Measurements from ENCODE around the gene ADGRL2. TPM values are rescaled to one million over a fixed set of nuclear protein-coding genes. Genes with fewer than 3 reads are reported as not detected.

ADGRL2 gene
- polyA plus RNA-seq, 1 of the 3 experiments (the other 2 are of a cell fraction), result 40.3 TPM

DNA sequence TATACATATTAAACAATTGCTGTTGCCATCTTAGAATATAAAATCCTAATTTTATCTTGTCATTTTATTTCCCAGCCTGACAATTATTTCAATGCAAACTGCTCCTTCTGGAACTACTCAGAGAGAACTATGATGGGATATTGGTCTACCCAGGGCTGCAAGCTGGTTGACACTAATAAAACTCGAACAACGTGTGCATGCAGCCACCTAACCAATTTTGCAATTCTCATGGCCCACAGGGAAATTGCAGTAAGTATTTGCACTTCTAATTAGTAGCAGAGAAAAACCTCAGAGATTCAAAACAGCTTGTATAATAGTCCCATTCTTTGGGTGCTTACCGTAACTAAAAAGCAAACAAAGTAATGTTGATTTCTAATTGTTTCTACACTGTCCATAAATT lies 167.2 kb downstream of the ADGRL2 start:
- H3K4me3 ChIP-seq (ENCODE audit: low read depth in 2 of 2, low read length in 1 of 2), result no peak overlapping the region
- no peaks in the 10 kb centered on the region for H3F3A ChIP-seq (replicated peaks; ENCODE audit: insufficient read depth)
- no peak for TF ChIP-seq YY1 (IDR thresholded peaks at IDR 0.05; ENCODE audit: low read depth)
- no peak for TF ChIP-seq SIN3A (IDR thresholded peaks at IDR 0.05; ENCODE audit: borderline replicate concordance, low read depth, low read length)
- TF ChIP-seq EP300 (IDR thresholded peaks at IDR 0.05; ENCODE audit: borderline replicate concordance in 1 of 2, low read depth in 1 of 2, low read length in 1 of 2), result no peak
- TF ChIP-seq FOXJ3 (CRISPR knock-in tag; IDR thresholded peaks at IDR 0.05), result no peak
- TF ChIP-seq, protein P1, sequence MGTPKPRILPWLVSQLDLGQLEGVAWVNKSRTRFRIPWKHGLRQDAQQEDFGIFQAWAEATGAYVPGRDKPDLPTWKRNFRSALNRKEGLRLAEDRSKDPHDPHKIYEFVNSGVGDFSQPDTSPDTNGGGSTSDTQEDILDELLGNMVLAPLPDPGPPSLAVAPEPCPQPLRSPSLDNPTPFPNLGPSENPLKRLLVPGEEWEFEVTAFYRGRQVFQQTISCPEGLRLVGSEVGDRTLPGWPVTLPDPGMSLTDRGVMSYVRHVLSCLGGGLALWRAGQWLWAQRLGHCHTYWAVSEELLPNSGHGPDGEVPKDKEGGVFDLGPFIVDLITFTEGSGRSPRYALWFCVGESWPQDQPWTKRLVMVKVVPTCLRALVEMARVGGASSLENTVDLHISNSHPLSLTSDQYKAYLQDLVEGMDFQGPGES (IDR thresholded peaks at IDR 0.05; ENCODE audit: low read depth, low read length), result no peak
- no peak for TF ChIP-seq NFIC (IDR thresholded peaks at IDR 0.05; ENCODE audit: borderline replicate concordance)
- TF ChIP-seq, protein P2, sequence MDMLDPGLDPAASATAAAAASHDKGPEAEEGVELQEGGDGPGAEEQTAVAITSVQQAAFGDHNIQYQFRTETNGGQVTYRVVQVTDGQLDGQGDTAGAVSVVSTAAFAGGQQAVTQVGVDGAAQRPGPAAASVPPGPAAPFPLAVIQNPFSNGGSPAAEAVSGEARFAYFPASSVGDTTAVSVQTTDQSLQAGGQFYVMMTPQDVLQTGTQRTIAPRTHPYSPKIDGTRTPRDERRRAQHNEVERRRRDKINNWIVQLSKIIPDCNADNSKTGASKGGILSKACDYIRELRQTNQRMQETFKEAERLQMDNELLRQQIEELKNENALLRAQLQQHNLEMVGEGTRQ (IDR thresholded peaks at IDR 0.05; ENCODE audit: borderline replicate concordance, low read depth, low read length), result no peak
- TF ChIP-seq, protein P3, sequence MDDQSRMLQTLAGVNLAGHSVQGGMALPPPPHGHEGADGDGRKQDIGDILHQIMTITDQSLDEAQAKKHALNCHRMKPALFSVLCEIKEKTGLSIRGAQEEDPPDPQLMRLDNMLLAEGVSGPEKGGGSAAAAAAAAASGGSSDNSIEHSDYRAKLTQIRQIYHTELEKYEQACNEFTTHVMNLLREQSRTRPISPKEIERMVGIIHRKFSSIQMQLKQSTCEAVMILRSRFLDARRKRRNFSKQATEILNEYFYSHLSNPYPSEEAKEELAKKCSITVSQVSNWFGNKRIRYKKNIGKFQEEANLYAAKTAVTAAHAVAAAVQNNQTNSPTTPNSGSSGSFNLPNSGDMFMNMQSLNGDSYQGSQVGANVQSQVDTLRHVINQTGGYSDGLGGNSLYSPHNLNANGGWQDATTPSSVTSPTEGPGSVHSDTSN (IDR thresholded peaks at IDR 0.05), result no peak
- no peaks in the 10 kb centered on the region for H4K20me1 ChIP-seq (ENCODE audit: insufficient read depth)
- no peaks in the 10 kb centered on the region for H3K9me3 ChIP-seq
- CTCF ChIA-PET, result no interaction called here
- no peaks in the 10 kb centered on the region for H3K4me1 ChIP-seq (ENCODE audit: control insufficient read depth in 1 of 2, insufficient read depth in 2 of 2, low read depth in 1 of 2, low read length in 1 of 2)
- no peak overlapping the region for H2AFZ ChIP-seq (ENCODE audit: low read depth)
- no peak overlapping the region for H3K4me2 ChIP-seq
- DNase-seq, result no peak
- peaks cover 61 to 62% of the 10 kb centered on the region in 2 experiments for H3K36me3 ChIP-seq (replicated peaks in 1 of 2; ENCODE audit: control insufficient read depth in 1 of 2, insufficient read depth in 2 of 2, low read length in 1 of 2)
- H3K79me2 ChIP-seq (ENCODE audit: insufficient read depth), result no peaks in the 10 kb centered on the region
- POLR2A ChIA-PET, result no interaction called here
- no peak overlapping the region for H3K9ac ChIP-seq
- no peaks in the 10 kb centered on the region for H3K9me2 ChIP-seq
- H3K27ac ChIP-seq (ENCODE audit: low read depth in 2 of 2, low read length in 1 of 2), result no peak overlapping the region
- no peaks in the 10 kb centered on the region for H3K27me3 ChIP-seq (ENCODE audit: insufficient read depth)
- whole genome bisulfite sequencing (ENCODE audit: low lambda C conversion rate), result 94% methylated on average over 3 of the region's 3 CpGs

DNA sequence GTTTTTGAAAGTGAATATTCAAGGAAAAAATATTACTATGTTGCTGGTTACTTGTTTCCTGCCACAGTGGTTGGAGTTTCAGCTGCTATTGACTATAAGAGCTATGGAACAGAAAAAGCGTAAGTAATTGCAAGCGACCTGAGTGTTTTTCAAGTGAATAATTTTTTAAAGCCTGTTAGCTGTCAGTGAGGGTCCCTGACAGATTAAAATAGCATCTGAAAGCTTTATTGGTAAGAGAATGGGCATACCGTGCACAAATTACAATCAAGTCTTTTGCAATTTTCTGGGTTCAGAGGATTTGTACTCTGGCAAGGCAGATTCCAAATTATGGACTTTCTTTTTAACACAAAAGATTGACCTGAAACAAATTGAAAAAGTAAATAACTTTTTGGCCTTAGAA lies 169.7 kb downstream of the ADGRL2 start:
- no peaks in the 10 kb centered on the region for H3F3A ChIP-seq (replicated peaks; ENCODE audit: insufficient read depth)
- POLR2A ChIA-PET, result no interaction called here
- no peaks in the 10 kb centered on the region for H4K20me1 ChIP-seq (ENCODE audit: insufficient read depth)
- H2AFZ ChIP-seq (ENCODE audit: low read depth), result no peak overlapping the region
- no peak overlapping the region for H3K27ac ChIP-seq (ENCODE audit: low read depth in 2 of 2, low read length in 1 of 2)
- H3K36me3 ChIP-seq (replicated peaks in 1 of 2; ENCODE audit: control insufficient read depth in 1 of 2, insufficient read depth in 2 of 2, low read length in 1 of 2), result peaks cover 74 to 80% of the 10 kb centered on the region in 2 experiments
- H3K9ac ChIP-seq, result no peak overlapping the region
- TF ChIP-seq, protein P1 (IDR thresholded peaks at IDR 0.05; ENCODE audit: low read depth, low read length), result no peak
- no peak overlapping the region for H3K4me3 ChIP-seq (ENCODE audit: low read depth in 2 of 2, low read length in 1 of 2)
- no peaks in the 10 kb centered on the region for H3K9me3 ChIP-seq
- CTCF ChIA-PET, result interaction anchor here (1.1 kb wide), 1 partner anchor 22 kb away, joined by 3 read pairs; no protein-coding TSS in a partner anchor
- no peaks in the 10 kb centered on the region for H3K9me2 ChIP-seq
- 92% methylated on average over 3 of the region's 3 CpGs for WGBS (ENCODE audit: low lambda C conversion rate)
- DNase-seq, result no peak
- H3K79me2 ChIP-seq (ENCODE audit: insufficient read depth), result no peaks in the 10 kb centered on the region
- H3K27me3 ChIP-seq (ENCODE audit: insufficient read depth), result no peaks in the 10 kb centered on the region
- H3K4me2 ChIP-seq, result no peak overlapping the region
- no peaks in the 10 kb centered on the region for H3K4me1 ChIP-seq (ENCODE audit: control insufficient read depth in 1 of 2, insufficient read depth in 2 of 2, low read depth in 1 of 2, low read length in 1 of 2)

Data from SK-N-SH (cell line).